HG03097 (cell line): ENCODE results near the gene RNF7.
"Not testable (repeated sequence)": the region's sequence is repeated elsewhere in the genome, so short reads cannot be mapped to it uniquely, and the experiment has no call there.

ENCODE experiments used
- ATAC-seq: cut with Tn5 transposase; IDR thresholded peaks from one replicate; pipeline ENCODE4 v1.9.1; 2021; ENCODE audit not compliant: unreplicated experiment, low FRiP score

The RNF7 gene

GRCh38 chr3:141777957-141778813, 40.1 kb downstream of the RNF7 start:
- ATAC-seq: no peak

- ATAC-seq: no peak
Measured at GRCh38 chr3:141779667-141780066, 41.6 kb downstream of the RNF7 start.

GRCh38 chr3:141782386-141782932, 44.4 kb downstream of the RNF7 start:
- ATAC-seq: no peak

GRCh38 chr3:141783632-141784031, 45.5 kb downstream of the RNF7 start:
- ATAC-seq: no peak

GRCh38 chr3:141784096-141784495, 46.0 kb downstream of the RNF7 start:
- no peak for ATAC-seq

- ATAC-seq: no peak
Measured at GRCh38 chr3:141784531-141784930, 46.4 kb downstream of the RNF7 start.

GRCh38 chr3:141788149-141788548, 50.1 kb downstream of the RNF7 start:
- no peak for ATAC-seq

- ATAC-seq: not testable (repeated sequence)
Measured at GRCh38 chr3:141788750-141789149, 50.7 kb downstream of the RNF7 start.

- no peak for ATAC-seq
Measured at GRCh38 chr3:141789281-141789680, 51.2 kb downstream of the RNF7 start.

- no peak for ATAC-seq
Measured at GRCh38 chr3:141790171-141790570, 52.1 kb downstream of the RNF7 start.

- no peak for ATAC-seq
Measured at GRCh38 chr3:141792495-141792894, 54.4 kb downstream of the RNF7 start.

- ATAC-seq: no peak
Measured at GRCh38 chr3:141793476-141794260, 55.6 kb downstream of the RNF7 start.

GRCh38 chr3:141795276-141795675, 57.2 kb downstream of the RNF7 start:
- ATAC-seq: no peak

GRCh38 chr3:141795741-141796080, 57.6 kb downstream of the RNF7 start:
- ATAC-seq: no peak

- ATAC-seq: peak; percentile 90
Measured at GRCh38 chr3:141796081-141796888, 58.2 kb downstream of the RNF7 start.
